Tibial artery (tissue), 4 donors: ENCODE data around the gene UBR4.

Experiments
- DNase-seq, 2 donors: peaks; one replicate each; pipeline ENCODE4 v3.0.0-alpha.2; 2019
- H3K27ac ChIP-seq, 2 donors: fragments of 200-600 bp; sonication (generic) in 1 of 2; 1 replicate in 1 of 2; 2 replicates in 1 of 2; pipeline ENCODE4 v1.5.1; 2018 to 2019; ENCODE audit warnings: mild to moderate bottlenecking in 1 of 2
- H3K27me3 ChIP-seq, 2 donors: fragments of 200-600 bp; sonication (generic) in 1 of 2; one replicate each; pipeline versions ENCODE4 v1.5.1 to v1.6.0; 2016 to 2019
- H3K36me3 ChIP-seq, 3 donors: fragments of 200-600 bp; sonication (generic) in 2 of 3; one replicate each; pipeline ENCODE4 v1.5.1; 2016 to 2019; ENCODE audit warnings: mild to moderate bottlenecking in 2 of 3
- H3K4me1 ChIP-seq, 4 donors: fragments of 200-600 bp; sonication (generic) in 2 of 4; 1 replicate in 3 of 4; 2 replicates in 1 of 4; pipeline ENCODE4 v1.5.1; 2016 to 2019
- H3K4me3 ChIP-seq, 2 donors: fragments of 200-600 bp; sonication (generic) in 1 of 2; 1 replicate in 1 of 2; 2 replicates in 1 of 2; pipeline ENCODE4 v1.5.1; 2018 to 2019; ENCODE audit warnings: mild to moderate bottlenecking in 2 of 2
- H3K9me3 ChIP-seq, 3 donors: fragments of 200-600 bp; sonication (generic) in 1 of 3; one replicate each; pipeline ENCODE4 v1.5.1; 2016 to 2019
- intact Hi-C: fragments of 100-400 bp; cut with DNase I; formaldehyde crosslinking; loops from one replicate; pipeline ENCODE4 v1.15.0; 2023; ENCODE audit warnings: low total_unique reads
- TF ChIP-seq, protein P1 (sequence below), 2 experiments: fragments of 200-600 bp in 1 of 2; fragments of 450-650 bp in 1 of 2; IDR thresholded peaks; one replicate each; pipeline ENCODE4 v1.5.1; 2017 to 2019; ENCODE audit warnings: antibody characterized with exemption in 2 of 2, mild to moderate bottlenecking in 1 of 2, moderate library complexity in 1 of 2

UBR4 gene

GRCh38 chr1:19137158-19137557 lies 72.9 kb downstream of the UBR4 start:
- Histone ChIP-seq H3K4me1 (no peaks in the 10 kb centered on the region), H3K9me3 (peaks cover 0 to 8% (median 6%) of the 10 kb centered on the region in 3 donors), H3K27ac (no peak overlapping the region), H3K4me3 (no peak overlapping the region), H3K27me3 (no peaks in the 10 kb centered on the region), H3K36me3 (peaks cover 87 to 97% (median 94%) of the 10 kb centered on the region in 3 donors)
- DNase-seq, result no peak
- intact Hi-C loops, result no loop called here
- TF ChIP-seq, protein P1, sequence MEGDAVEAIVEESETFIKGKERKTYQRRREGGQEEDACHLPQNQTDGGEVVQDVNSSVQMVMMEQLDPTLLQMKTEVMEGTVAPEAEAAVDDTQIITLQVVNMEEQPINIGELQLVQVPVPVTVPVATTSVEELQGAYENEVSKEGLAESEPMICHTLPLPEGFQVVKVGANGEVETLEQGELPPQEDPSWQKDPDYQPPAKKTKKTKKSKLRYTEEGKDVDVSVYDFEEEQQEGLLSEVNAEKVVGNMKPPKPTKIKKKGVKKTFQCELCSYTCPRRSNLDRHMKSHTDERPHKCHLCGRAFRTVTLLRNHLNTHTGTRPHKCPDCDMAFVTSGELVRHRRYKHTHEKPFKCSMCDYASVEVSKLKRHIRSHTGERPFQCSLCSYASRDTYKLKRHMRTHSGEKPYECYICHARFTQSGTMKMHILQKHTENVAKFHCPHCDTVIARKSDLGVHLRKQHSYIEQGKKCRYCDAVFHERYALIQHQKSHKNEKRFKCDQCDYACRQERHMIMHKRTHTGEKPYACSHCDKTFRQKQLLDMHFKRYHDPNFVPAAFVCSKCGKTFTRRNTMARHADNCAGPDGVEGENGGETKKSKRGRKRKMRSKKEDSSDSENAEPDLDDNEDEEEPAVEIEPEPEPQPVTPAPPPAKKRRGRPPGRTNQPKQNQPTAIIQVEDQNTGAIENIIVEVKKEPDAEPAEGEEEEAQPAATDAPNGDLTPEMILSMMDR (IDR thresholded peaks at IDR 0.05), result no peak

DNA sequence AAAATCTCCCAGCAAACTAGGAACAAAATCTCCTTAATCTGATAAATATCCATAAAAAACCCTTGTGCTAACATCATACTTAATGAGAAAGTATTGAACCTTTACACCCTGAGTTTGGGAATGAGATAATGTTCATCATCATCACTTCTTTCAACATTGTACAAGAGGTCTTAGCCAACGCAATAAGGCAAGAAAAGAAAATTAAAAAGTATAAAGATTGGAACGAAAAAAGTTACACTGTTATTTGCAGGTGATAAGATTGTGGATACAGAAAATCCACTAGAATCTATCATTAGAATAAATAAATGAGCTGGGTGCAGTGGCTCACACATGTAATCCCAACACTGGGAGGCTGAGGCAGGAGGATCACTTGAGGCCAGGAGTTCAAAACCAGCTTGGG lies 76.7 kb downstream of the UBR4 start:
- Histone ChIP-seq H3K36me3 (peaks cover 92 to 94% (median 93%) of the 10 kb centered on the region in 3 donors), H3K9me3 (peaks cover 0 to 8% (median 6%) of the 10 kb centered on the region in 3 donors), H3K27me3 (no peaks in the 10 kb centered on the region), H3K27ac (no peak overlapping the region), H3K4me3 (no peak overlapping the region), H3K4me1 (no peaks in the 10 kb centered on the region)
- intact Hi-C loops, result no loop called here
- TF ChIP-seq, protein P1 (IDR thresholded peaks at IDR 0.05), result no peak
- no peak for DNase-seq

- H3K4me1 ChIP-seq, result no peaks in the 10 kb centered on the region
- peaks cover 0 to 8% (median 6%) of the 10 kb centered on the region in 3 donors for H3K9me3 ChIP-seq
- intact Hi-C loops, result no loop called here
- peaks cover 93 to 96% (median 94%) of the 10 kb centered on the region in 3 donors for H3K36me3 ChIP-seq
- no peak overlapping the region for H3K27ac ChIP-seq
- H3K27me3 ChIP-seq, result no peaks in the 10 kb centered on the region
- DNase-seq, result no peak
- H3K4me3 ChIP-seq, result no peak overlapping the region
- TF ChIP-seq, protein P1 (IDR thresholded peaks at IDR 0.05), result no peak
Measured at GRCh38 chr1:19130468-19130867, 79.6 kb downstream of the UBR4 start.

DNA sequence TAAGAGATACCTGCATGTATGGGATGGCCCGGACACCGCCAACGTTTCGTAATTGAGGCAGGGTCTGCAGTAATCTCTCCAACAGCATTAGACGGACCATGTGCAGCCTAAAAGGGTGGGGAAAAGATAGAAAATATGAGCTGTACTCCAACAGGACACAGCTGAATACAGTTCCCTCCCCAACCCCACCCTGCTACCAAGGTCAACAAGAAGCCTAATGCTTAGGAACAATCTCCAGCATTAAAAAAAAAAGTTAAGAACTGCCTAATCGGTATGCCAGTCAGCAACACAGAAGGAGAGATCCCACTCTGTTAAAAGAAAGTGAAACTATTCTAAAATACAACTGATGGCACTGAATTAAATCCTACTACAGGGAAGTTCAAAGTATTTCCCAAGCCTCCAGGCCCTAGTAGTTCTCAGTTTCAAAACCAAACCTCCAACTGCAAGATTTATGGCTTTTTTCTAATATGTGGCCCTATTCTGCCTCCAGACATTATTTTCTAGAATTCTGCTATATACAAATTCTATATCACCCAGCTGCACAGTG lies 81.0 kb downstream of the UBR4 start:
- no peaks in the 10 kb centered on the region for H3K4me1 ChIP-seq
- TF ChIP-seq, protein P1 (IDR thresholded peaks at IDR 0.05), result no peak
- H3K36me3 ChIP-seq, result peaks cover 93 to 96% (median 94%) of the 10 kb centered on the region in 3 donors
- DNase-seq, result no peak
- H3K9me3 ChIP-seq, result peaks cover 0 to 8% (median 6%) of the 10 kb centered on the region in 3 donors
- H3K4me3 ChIP-seq, result no peak overlapping the region
- intact Hi-C loops, result no loop called here
- no peak overlapping the region for H3K27ac ChIP-seq
- no peaks in the 10 kb centered on the region for H3K27me3 ChIP-seq

DNA sequence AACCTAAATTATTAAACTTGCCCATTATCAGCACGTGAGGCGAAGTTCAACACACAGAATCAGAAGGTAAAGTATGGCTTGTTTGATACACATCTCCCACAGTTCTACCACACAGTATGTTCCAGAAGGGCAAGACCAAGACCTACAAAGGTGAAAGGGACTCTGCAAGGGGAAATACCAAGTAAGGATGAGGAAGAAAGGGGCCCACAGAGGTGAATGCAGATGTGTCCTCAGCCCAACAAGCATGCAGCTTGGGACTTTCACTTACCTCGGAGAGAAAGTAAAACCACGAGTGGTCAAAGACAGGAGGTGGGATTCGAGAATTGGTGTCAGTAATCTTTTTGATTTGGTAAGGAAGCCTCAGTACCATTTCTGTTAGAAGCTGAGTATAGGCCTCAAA lies 85.8 kb downstream of the UBR4 start:
- H3K9me3 ChIP-seq, result no peaks in the 10 kb centered on the region
- TF ChIP-seq, protein P1 (IDR thresholded peaks at IDR 0.05), result no peak
- no peak overlapping the region for H3K4me3 ChIP-seq
- DNase-seq, result no peak
- H3K27me3 ChIP-seq, result no peaks in the 10 kb centered on the region
- H3K27ac ChIP-seq, result no peak overlapping the region
- H3K4me1 ChIP-seq, result no peaks in the 10 kb centered on the region
- peaks cover 99 to 100% (median 100%) of the 10 kb centered on the region in 3 donors for H3K36me3 ChIP-seq
- intact Hi-C loops, result no loop called here

DNA sequence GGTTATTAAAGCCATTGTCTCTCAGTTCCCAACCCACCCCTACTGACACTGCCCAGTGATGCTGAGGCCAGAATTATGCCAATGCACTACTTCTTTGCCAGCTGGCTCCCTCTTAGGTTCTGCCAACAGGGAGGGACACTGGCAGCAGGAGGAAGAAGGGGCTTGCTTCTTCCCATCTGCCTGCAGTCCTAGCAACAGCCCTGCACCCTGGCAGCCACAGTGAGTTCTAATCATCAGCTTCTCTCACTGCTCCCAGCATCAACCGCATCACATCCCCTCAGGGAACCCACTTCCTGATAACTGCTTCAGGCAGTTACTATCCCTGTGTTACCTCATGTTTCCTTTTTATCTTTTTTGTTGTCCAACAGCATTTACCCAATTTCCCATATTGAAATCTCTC lies 86.2 kb downstream of the UBR4 start:
- Histone ChIP-seq H3K4me3 (no peak overlapping the region), H3K27ac (no peak overlapping the region), H3K9me3 (no peaks in the 10 kb centered on the region), H3K4me1 (no peaks in the 10 kb centered on the region), H3K36me3 (peaks cover 99 to 100% (median 100%) of the 10 kb centered on the region in 3 donors), H3K27me3 (no peaks in the 10 kb centered on the region)
- intact Hi-C loops, result no loop called here
- TF ChIP-seq, protein P1 (IDR thresholded peaks at IDR 0.05), result no peak
- no peak for DNase-seq
